Gastroesophageal sphincter (tissue), 3 donors: ENCODE measurements around the gene PUS10.

Source experiments
- POLR2A ChIP-seq, 2 donors: fragments of 450-650 bp; IDR thresholded peaks; one replicate each; pipeline ENCODE4 v1.6.1; 2017; ENCODE audit warnings: antibody characterized with exemption in 2 of 2, mild to moderate bottlenecking in 2 of 2, moderate library complexity in 1 of 2
- TF ChIP-seq, protein P1 (sequence below), 4 experiments: fragments of 200-600 bp in 2 of 4; fragments of 450-650 bp in 2 of 4; sonication (generic) in 1 of 4; IDR thresholded peaks; one replicate each; pipeline ENCODE4 v1.5.1; 2017 to 2019; ENCODE audit warnings: antibody characterized with exemption in 4 of 4, mild to moderate bottlenecking in 2 of 4, moderate library complexity in 2 of 4

DNA sequence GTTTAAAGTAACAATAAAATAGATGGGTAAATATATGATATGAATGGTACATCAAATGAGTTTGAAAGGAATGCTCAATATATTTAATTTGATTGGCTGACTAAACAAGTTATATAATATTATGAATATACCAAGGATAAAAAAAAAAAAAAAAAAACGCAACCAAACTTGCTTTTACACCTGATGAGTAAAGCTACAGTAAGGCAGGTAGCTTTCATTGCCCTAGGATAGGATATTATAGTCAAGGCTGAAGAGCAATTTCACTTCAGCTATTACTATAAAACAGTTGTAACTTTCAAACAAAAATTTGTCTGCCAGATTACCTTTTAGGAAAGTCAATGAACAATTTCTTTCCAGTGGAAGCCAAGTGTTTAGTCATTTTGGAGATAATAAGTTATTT is 57.3 kb downstream of the PUS10 start:
- TF ChIP-seq, protein P1, sequence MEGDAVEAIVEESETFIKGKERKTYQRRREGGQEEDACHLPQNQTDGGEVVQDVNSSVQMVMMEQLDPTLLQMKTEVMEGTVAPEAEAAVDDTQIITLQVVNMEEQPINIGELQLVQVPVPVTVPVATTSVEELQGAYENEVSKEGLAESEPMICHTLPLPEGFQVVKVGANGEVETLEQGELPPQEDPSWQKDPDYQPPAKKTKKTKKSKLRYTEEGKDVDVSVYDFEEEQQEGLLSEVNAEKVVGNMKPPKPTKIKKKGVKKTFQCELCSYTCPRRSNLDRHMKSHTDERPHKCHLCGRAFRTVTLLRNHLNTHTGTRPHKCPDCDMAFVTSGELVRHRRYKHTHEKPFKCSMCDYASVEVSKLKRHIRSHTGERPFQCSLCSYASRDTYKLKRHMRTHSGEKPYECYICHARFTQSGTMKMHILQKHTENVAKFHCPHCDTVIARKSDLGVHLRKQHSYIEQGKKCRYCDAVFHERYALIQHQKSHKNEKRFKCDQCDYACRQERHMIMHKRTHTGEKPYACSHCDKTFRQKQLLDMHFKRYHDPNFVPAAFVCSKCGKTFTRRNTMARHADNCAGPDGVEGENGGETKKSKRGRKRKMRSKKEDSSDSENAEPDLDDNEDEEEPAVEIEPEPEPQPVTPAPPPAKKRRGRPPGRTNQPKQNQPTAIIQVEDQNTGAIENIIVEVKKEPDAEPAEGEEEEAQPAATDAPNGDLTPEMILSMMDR (IDR thresholded peaks at IDR 0.05): no peak
- TF ChIP-seq POLR2A (IDR thresholded peaks at IDR 0.05): no peak
